ENCODE measurements around the gene IL18R1. TPM values are rescaled to one million over a fixed set of nuclear protein-coding genes. Genes with fewer than 3 reads are reported as not detected.

Gene IL18R1
- total and polyA plus RNA-seq, 7 experiments from 2014 or later = 0.77 to 52.8 (median 2.5) TPM

- DNase-seq = no peak
- POLR2A ChIA-PET = interaction anchor here (0.7 kb wide), 1 partner anchor 548 kb away, joined by 4 read pairs; no protein-coding TSS in a partner anchor
- Mint-ChIP-seq H3K36me3 (peaks cover 0 to 76% (median 0%) of the 10 kb centered on the region in 5 donors), H3K4me3 (peak overlapping the region in 1 of 10 donors; percentile 42), H3K27ac (no peak overlapping the region), H3K27me3 (no peaks in the 10 kb centered on the region), H3K9me3 (peaks cover 0 to 22% (median 0%) of the 10 kb centered on the region in 11 donors), H3K4me1 (peaks cover 0 to 61% (median 3%) of the 10 kb centered on the region in 7 donors)
- CTCF ChIA-PET = interaction anchor here (0.6 kb wide), 1 partner anchor 137 kb away, joined by 3 read pairs; no protein-coding TSS in a partner anchor
- H3K9me3 ChIP-seq (ENCODE audit: control insufficient read depth in 2 of 3, low read length in 3 of 3) = no peaks in the 10 kb centered on the region
- no peak overlapping the region for H3K27ac ChIP-seq (ENCODE audit: low read depth, low read length)
- no peaks in the 10 kb centered on the region for H3K27me3 ChIP-seq (ENCODE audit: control insufficient read depth in 2 of 2, insufficient read depth in 2 of 2, low read length in 2 of 2)
- ATAC-seq = no peak
- no peak overlapping the region for H3K4me3 ChIP-seq (ENCODE audit: low read length)
- no peaks in the 10 kb centered on the region for H3K36me3 ChIP-seq (ENCODE audit: control insufficient read depth in 2 of 3, insufficient read depth in 3 of 3, low read length in 3 of 3)
- intact Hi-C loops (cut with micrococcal nuclease) = no loop called here
- H3K4me1 ChIP-seq (ENCODE audit: control insufficient read depth in 2 of 2, insufficient read depth in 2 of 2, low read length in 2 of 2) = peaks cover 0 to under 1% of the 10 kb centered on the region in 2 donors
These were observed 73.0 kb downstream of the IL18R1 start for GRCh38 chr2:102428573-102428972.

GRCh38 chr2:102432386-102432785 lies 76.8 kb downstream of the IL18R1 start:
- CTCF ChIA-PET = interaction anchor here (1.0 kb wide), 1 partner anchor 13 kb away, joined by 3 read pairs; no protein-coding TSS in a partner anchor
- no peaks in the 10 kb centered on the region for H3K27me3 Mint-ChIP-seq
- peaks cover 0 to 66% (median 0%) of the 10 kb centered on the region in 5 donors for H3K36me3 Mint-ChIP-seq
- H3K4me3 Mint-ChIP-seq = no peak overlapping the region
- H3K4me1 ChIP-seq (ENCODE audit: control insufficient read depth in 2 of 2, insufficient read depth in 2 of 2, low read length in 2 of 2) = no peaks in the 10 kb centered on the region
- peaks cover 0 to 16% (median 0%) of the 10 kb centered on the region in 11 donors for H3K9me3 Mint-ChIP-seq
- H3K4me3 ChIP-seq (ENCODE audit: low read length) = no peak overlapping the region
- DNase-seq (no peak), ATAC-seq (no peak)
- no peaks in the 10 kb centered on the region for H3K36me3 ChIP-seq (ENCODE audit: control insufficient read depth in 2 of 3, insufficient read depth in 3 of 3, low read length in 3 of 3)
- H3K4me1 Mint-ChIP-seq = peaks cover 0 to 54% (median 16%) of the 10 kb centered on the region in 7 donors
- POLR2A ChIA-PET = no interaction called here
- no peaks in the 10 kb centered on the region for H3K27me3 ChIP-seq (ENCODE audit: control insufficient read depth in 2 of 2, insufficient read depth in 2 of 2, low read length in 2 of 2)
- intact Hi-C loops (cut with micrococcal nuclease) = no loop called here
- H3K9me3 ChIP-seq (ENCODE audit: control insufficient read depth in 2 of 3, low read length in 3 of 3) = no peaks in the 10 kb centered on the region
- H3K27ac ChIP-seq (ENCODE audit: low read depth, low read length) = no peak overlapping the region
- no peak overlapping the region for H3K27ac Mint-ChIP-seq

DNA sequence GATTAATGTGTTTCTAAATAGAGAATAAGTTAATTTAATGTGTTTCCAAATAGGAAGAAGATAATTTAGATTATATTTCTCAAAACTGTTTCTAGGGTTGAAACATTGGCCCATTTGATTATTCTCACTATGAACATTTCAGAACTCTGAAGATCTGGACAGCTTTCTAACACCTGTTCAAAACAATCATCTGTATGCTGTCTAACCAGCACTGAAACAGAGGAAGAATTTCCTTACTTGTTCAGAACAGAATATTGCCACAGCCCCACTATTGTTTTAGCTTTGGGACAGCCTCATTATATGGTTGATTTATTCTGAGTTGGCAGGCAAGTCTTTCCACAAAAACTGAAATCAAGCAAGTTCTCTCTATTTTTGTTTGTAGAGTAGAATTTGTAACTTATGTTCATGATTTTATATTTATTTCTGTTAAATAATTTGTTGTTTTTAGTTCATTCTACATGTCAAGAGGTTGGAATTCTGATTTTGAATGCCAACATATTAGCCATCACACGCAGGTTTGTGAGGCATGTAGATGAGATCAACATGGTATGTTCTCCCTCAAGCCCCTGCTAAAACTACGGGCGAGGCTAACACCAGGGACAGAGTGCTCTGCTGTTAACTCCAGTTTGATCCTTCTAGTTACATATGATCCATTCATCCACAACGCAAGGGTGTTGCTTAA lies 78.5 kb downstream of the IL18R1 start:
- Mint-ChIP-seq H3K36me3 (peaks cover 0 to 53% (median 0%) of the 10 kb centered on the region in 5 donors), H3K27me3 (no peaks in the 10 kb centered on the region)
- no peak for ATAC-seq

GRCh38 chr2:102434655-102435381 lies 79.2 kb downstream of the IL18R1 start:
- peaks cover 0 to 12% (median 0%) of the 10 kb centered on the region in 11 donors for H3K9me3 Mint-ChIP-seq
- H3K27me3 Mint-ChIP-seq = no peaks in the 10 kb centered on the region
- peaks cover 0 to 37% (median 13%) of the 10 kb centered on the region in 7 donors for H3K4me1 Mint-ChIP-seq
- DNase-seq (no peak), ATAC-seq (peak; percentile 29)
- H3K4me1 ChIP-seq (ENCODE audit: control insufficient read depth in 2 of 2, insufficient read depth in 2 of 2, low read length in 2 of 2) = no peaks in the 10 kb centered on the region
- H3K36me3 ChIP-seq (ENCODE audit: control insufficient read depth in 2 of 3, insufficient read depth in 3 of 3, low read length in 3 of 3) = no peaks in the 10 kb centered on the region
- H3K27ac ChIP-seq (ENCODE audit: low read depth, low read length) = no peak overlapping the region
- no peaks in the 10 kb centered on the region for H3K27me3 ChIP-seq (ENCODE audit: control insufficient read depth in 2 of 2, insufficient read depth in 2 of 2, low read length in 2 of 2)
- intact Hi-C loops (cut with micrococcal nuclease) = no loop called here
- H3K27ac Mint-ChIP-seq = no peak overlapping the region
- H3K9me3 ChIP-seq (ENCODE audit: control insufficient read depth in 2 of 3, low read length in 3 of 3) = no peaks in the 10 kb centered on the region
- POLR2A ChIA-PET = no interaction called here
- CTCF ChIA-PET = no interaction called here
- H3K4me3 ChIP-seq (ENCODE audit: low read length) = no peak overlapping the region
- H3K36me3 Mint-ChIP-seq = peaks cover 0 to 46% (median 0%) of the 10 kb centered on the region in 5 donors
- H3K4me3 Mint-ChIP-seq = no peak overlapping the region

More for the DNA sequence above, 78.5 kb downstream of the IL18R1 start:
- no peak for DNase-seq
- Histone ChIP-seq H3K9me3 (ENCODE audit: control insufficient read depth in 2 of 3, low read length in 3 of 3) (no peaks in the 10 kb centered on the region), H3K27me3 (ENCODE audit: control insufficient read depth in 2 of 2, insufficient read depth in 2 of 2, low read length in 2 of 2) (no peaks in the 10 kb centered on the region), H3K27ac (ENCODE audit: low read depth, low read length) (no peak overlapping the region), H3K36me3 (ENCODE audit: control insufficient read depth in 2 of 3, insufficient read depth in 3 of 3, low read length in 3 of 3) (no peaks in the 10 kb centered on the region), H3K4me1 (ENCODE audit: control insufficient read depth in 2 of 2, insufficient read depth in 2 of 2, low read length in 2 of 2) (no peaks in the 10 kb centered on the region), H3K4me3 (ENCODE audit: low read length) (no peak overlapping the region)
- peaks cover 0 to 44% (median 16%) of the 10 kb centered on the region in 7 donors for H3K4me1 Mint-ChIP-seq
- CTCF ChIA-PET = interaction anchor here (1.0 kb wide), 1 partner anchor 9 kb away, joined by 3 read pairs; no protein-coding TSS in a partner anchor
- POLR2A ChIA-PET = no interaction called here
- intact Hi-C loops (cut with micrococcal nuclease) = no loop called here
- H3K27ac Mint-ChIP-seq = no peak overlapping the region
- H3K9me3 Mint-ChIP-seq = peaks cover 0 to 12% (median 0%) of the 10 kb centered on the region in 11 donors
- no peak overlapping the region for H3K4me3 Mint-ChIP-seq

DNA sequence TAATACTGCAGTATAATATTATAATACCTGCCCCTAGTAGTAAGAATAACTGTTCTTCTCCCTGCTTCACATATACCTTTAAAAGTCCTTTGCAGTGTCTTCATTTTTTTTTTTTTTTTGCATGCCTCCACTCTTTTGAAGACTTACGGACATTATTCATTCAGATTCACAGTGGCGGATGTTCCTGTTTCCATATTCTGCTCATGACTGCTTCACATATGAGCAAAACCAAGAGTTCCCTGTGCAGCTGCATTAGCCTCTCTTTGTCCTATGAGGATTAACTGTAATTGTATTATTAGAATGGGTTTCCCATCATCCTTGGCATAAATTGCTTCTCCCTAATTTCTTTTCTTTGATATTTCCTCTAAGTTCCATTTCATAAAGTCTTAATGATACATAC lies 80.1 kb downstream of the IL18R1 start:
- ATAC-seq (no peak), DNase-seq (no peak)
- CTCF ChIA-PET = no interaction called here
- Mint-ChIP-seq H3K27me3 (no peaks in the 10 kb centered on the region), H3K27ac (peak overlapping the region in 1 of 9 donors; percentile 6), H3K4me3 (peak overlapping the region in 1 of 10 donors; percentile 5), H3K4me1 (peaks cover 0 to 30% (median 13%) of the 10 kb centered on the region in 7 donors), H3K9me3 (peaks cover 0 to 5% (median 0%) of the 10 kb centered on the region in 11 donors), H3K36me3 (peaks cover 0 to 38% (median 0%) of the 10 kb centered on the region in 5 donors)
- no peaks in the 10 kb centered on the region for H3K4me1 ChIP-seq (ENCODE audit: control insufficient read depth in 2 of 2, insufficient read depth in 2 of 2, low read length in 2 of 2)
- no peak overlapping the region for H3K4me3 ChIP-seq (ENCODE audit: low read length)
- H3K27ac ChIP-seq (ENCODE audit: low read depth, low read length) = no peak overlapping the region
- intact Hi-C loops (cut with micrococcal nuclease) = no loop called here
- H3K9me3 ChIP-seq (ENCODE audit: control insufficient read depth in 2 of 3, low read length in 3 of 3) = no peaks in the 10 kb centered on the region
- H3K36me3 ChIP-seq (ENCODE audit: control insufficient read depth in 2 of 3, insufficient read depth in 3 of 3, low read length in 3 of 3) = no peaks in the 10 kb centered on the region
- POLR2A ChIA-PET = no interaction called here
- no peaks in the 10 kb centered on the region for H3K27me3 ChIP-seq (ENCODE audit: control insufficient read depth in 2 of 2, insufficient read depth in 2 of 2, low read length in 2 of 2)

DNA sequence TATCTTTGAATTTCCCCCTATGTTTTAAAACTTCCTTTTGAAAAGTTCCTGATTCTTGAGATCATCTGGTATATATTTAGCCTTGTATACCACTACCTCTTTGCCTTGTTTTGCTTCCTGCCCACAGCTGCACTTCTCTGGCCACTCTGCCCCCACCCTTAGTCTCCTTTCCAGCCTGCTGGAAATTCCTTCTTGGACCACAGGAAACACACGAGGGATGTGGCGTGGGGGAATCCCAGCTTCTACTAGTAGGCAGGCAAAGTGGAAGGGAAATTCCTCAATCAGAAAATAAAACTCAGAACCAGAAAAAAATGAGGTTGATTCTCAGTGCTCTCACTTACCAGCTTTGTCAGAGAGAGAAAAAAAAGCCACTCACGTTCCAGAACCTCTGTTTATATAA lies 80.7 kb downstream of the IL18R1 start:
- ChIA-PET CTCF (interaction anchor here (3.1 kb wide), 1 partner anchor 195 kb away, joined by 9 read pairs; no protein-coding TSS in a partner anchor), POLR2A (interaction anchor here (0.6 kb wide), 1 partner anchor 196 kb away, joined by 4 read pairs; no protein-coding TSS in a partner anchor)
- Histone ChIP-seq H3K27ac (ENCODE audit: low read depth, low read length) (no peak overlapping the region), H3K4me3 (ENCODE audit: low read length) (no peak overlapping the region), H3K4me1 (ENCODE audit: control insufficient read depth in 2 of 2, insufficient read depth in 2 of 2, low read length in 2 of 2) (no peaks in the 10 kb centered on the region), H3K36me3 (ENCODE audit: control insufficient read depth in 2 of 3, insufficient read depth in 3 of 3, low read length in 3 of 3) (no peaks in the 10 kb centered on the region), H3K27me3 (ENCODE audit: control insufficient read depth in 2 of 2, insufficient read depth in 2 of 2, low read length in 2 of 2) (no peaks in the 10 kb centered on the region), H3K9me3 (ENCODE audit: control insufficient read depth in 2 of 3, low read length in 3 of 3) (no peaks in the 10 kb centered on the region)
- Mint-ChIP-seq H3K27me3 (no peaks in the 10 kb centered on the region), H3K4me3 (peak overlapping the region in 2 of 10 donors; percentile 5 to 19), H3K27ac (peak overlapping the region in 2 of 9 donors; percentile 6 to 50), H3K9me3 (peaks cover 0 to 5% (median 0%) of the 10 kb centered on the region in 11 donors), H3K4me1 (peaks cover 0 to 26% (median 13%) of the 10 kb centered on the region in 7 donors), H3K36me3 (peaks cover 0 to 34% (median 0%) of the 10 kb centered on the region in 5 donors)
- DNase-seq (peak in 1 of 9 donors; percentile 53), ATAC-seq (no peak)
- intact Hi-C loops (cut with micrococcal nuclease) = no loop called here
